GM21576 (cell line): ENCODE data around the gene PNMA8A.
"Not testable (repeated sequence)": the region's sequence is repeated elsewhere in the genome, so short reads cannot be mapped to it uniquely, and the experiment has no call there.

Experiments
- ATAC-seq: cut with Tn5 transposase; IDR thresholded peaks from one replicate; pipeline ENCODE4 v1.9.1; 2021; ENCODE audit warnings: mild to moderate bottlenecking, moderate library complexity; ENCODE audit not compliant: unreplicated experiment

Gene PNMA8A

GRCh38 chr19:46469541-46470185, 1.7 kb downstream of the PNMA8A start:
- no peak for ATAC-seq

DNA sequence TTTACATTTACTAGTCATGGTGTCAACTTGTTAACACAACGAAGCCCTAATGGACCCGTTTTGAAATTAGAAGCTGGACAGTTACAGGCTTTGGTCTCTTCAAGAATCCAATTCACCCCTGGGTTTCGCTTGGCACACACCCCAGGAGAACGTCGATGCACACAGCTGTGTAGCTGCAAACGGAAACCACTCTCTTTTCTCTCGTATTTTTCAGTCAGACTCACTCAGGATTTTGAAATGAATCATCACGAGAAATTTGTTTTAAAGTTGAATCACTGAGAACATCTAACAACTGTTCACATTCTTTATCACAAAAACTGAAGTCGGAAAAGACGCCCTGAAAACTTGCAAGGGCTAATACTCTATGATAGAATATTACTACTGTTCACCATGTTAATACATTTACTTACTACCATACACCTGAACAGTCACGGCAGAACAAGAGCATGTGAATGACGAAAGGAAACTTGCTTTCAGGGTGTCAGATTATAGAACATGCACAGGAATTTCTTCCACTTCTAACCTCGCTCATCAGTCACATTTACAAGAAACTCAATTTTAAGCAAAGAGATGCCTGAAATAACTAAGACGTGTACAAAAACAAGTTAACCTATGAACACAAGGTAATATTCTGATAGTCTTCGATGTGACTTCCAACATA, 4.7 kb downstream of the PNMA8A start:
- no peak for ATAC-seq

DNA sequence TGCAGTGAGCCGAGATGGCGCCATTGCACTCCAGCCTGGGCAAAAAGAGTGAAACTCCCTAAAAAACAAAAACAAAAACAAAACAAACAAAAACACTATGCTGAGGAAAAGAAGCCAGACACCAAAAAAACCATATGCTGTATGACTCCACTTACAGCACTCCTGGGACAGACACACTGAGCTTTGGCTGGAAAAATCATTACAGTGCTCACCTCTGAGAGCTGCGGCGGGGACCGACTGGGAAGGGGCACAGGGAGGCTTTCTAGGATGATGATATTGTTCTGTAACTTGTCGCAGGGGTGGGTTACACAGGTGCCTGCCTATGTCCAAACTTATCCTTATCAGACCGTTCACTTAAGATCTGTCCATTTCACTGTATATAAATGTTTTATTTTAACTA, 7.8 kb downstream of the PNMA8A start:
- ATAC-seq, result no peak

GRCh38 chr19:46461537-46461936, 9.8 kb downstream of the PNMA8A start:
- no peak for ATAC-seq

- ATAC-seq, result no peak
Observed at GRCh38 chr19:46460981-46461380, 10.4 kb downstream of the PNMA8A start.

GRCh38 chr19:46460055-46460454, 11.3 kb downstream of the PNMA8A start:
- ATAC-seq, result no peak

GRCh38 chr19:46456930-46457329, 14.4 kb downstream of the PNMA8A start:
- no peak for ATAC-seq

- ATAC-seq, result no peak
Observed at GRCh38 chr19:46454244-46454643, 17.1 kb downstream of the PNMA8A start.

- no peak for ATAC-seq
Observed at GRCh38 chr19:46453661-46454060, 17.7 kb downstream of the PNMA8A start.

- no peak for ATAC-seq
Observed at GRCh38 chr19:46452186-46452585, 19.2 kb downstream of the PNMA8A start.

DNA sequence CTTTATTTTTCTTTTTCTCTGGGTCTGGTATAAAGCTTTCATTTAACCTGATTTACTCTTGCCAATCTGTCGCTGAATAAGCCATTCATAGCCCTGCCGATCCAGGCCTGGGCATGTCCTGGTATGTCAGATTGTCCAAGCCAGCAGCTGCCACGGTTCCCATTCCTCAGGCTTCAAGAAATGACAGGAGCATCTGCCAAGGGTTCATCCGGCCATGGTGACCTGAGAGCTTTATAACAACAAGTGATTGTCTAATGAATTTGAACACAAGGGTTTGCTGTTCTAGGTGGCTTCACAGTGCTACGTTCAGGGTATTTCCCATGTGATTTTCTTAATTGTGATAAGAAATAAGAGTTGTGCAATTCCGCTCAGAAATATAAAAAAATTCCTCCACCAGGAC, 20.0 kb downstream of the PNMA8A start:
- no peak for ATAC-seq

DNA sequence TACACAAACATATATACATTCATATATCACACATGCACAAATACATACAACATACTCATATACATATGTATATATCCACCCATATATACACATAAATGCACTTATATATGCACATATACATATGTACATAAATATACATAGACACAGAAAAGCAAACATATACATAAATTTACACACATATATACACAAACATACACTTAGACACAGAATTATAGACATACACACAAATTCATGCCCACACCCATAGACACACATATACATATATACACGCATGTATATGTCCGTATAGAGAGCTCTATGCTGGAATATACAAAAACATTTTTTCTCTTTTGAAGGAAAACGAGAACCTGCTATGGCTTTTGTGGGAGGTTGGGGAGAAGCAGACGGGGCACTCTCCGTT, 20.6 kb downstream of the PNMA8A start:
- ATAC-seq, result no peak

DNA sequence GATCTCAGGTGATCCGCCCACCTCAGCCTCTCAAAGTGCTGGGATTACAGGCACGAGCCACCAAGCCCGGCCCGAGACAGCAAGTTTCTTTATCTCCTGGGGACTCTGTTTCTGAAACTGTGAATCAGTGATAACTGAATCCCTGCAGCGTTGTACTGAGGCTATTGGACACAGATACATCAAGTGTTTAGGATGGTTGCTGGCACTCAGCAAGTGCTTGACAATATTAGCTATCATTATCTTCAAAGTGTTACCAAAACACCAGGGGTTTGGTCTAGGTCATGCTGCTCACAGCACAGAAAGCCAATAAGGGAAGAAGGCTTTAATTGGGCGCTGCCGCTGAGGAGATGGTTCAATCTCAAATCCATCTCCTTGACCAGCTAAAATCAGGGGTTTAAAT, 22.1 kb downstream of the PNMA8A start:
- ATAC-seq, result no peak

DNA sequence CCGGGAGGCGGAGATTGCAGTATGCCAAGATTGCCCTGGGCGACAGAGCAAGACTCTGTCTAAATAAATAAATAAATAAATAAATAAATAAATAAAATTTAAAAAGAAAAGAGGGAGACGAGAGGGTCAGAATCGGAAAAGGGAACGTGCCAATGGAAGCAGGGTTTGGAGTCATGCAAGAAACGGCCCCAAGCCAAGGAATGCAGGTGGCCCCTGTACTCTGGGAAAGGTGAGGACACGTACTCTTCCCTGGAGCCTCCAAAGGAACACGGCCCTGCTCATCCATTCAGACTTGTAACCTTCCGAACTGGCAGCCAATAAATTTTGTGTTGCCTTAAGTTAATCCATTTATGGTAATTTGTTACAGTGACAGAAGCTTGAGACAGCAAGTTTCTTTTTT, 22.8 kb downstream of the PNMA8A start:
- ATAC-seq, result no peak

GRCh38 chr19:46447824-46448223, 23.5 kb downstream of the PNMA8A start:
- ATAC-seq, result no peak

- ATAC-seq, result no peak
Observed at GRCh38 chr19:46447006-46447405, 24.4 kb downstream of the PNMA8A start.

DNA sequence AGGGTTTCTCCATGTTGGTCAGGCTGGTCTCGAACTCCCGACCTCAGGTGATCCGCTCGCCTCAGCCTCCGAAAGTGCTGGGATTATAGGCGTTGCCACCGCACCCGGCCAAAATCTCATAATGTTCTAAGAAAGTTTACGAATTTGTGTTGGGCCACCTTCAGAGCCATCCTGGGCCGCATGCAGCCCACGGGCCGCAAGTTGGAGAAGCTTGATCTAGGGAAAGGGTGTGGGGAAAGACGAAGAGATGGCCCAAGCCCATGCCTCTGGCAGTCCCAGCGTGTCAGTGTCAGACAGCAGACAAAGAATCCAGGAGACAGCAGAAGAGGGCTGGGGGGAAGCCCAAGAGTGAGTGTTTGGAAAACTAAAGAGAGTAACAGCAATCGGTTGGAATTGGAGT, 25.3 kb downstream of the PNMA8A start:
- ATAC-seq, result no peak

DNA sequence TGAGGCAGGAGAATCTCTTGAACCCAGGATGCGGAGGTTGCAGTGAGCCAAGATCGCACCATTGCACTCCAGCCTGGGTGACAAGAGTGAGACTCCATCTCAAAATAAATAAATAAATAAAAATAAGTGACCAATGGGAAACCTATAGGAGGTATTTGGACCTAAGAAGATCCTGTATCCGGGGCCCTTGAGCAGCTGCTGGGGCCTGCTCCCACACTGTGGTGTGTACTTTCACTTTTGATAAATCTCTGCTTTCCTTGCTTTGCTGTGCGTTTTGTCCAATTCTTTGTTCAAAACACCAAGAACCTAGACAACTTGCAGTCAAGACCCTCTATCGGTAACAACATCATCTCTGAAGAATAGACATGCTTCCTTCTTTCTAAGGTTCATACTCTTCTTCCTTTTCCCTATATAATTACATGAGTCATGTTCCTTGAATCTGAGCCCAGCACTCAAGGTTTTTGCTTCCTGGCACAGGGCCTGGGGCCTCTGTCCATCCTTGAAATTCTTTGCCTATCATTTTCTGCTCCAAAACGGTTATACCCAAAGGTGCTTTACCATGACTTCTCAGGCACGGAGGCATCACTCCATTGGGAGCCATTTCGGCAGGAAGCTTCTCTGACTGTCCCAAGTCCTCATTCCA, 28.4 kb downstream of the PNMA8A start:
- no peak for ATAC-seq

DNA sequence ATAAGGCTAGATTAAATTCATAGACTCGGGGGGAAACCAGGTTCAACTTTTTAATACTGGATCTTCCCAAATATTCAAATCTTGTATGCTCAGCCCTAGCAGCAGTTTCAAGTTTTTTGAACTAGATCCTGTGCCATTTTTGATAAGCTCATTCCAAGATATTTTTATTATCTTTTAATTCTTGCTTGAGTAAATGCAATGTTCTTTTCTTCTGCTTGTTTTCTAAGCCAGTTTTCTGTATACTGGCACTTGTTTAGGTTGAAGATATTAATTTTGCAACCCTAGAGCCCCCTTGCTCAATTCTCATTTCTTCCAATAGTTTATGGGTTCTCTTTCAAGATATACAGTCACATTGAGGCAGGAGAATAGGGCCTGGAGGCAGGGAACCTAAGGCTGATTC, 29.5 kb downstream of the PNMA8A start:
- ATAC-seq, result no peak

GRCh38 chr19:46435689-46436088, 35.7 kb downstream of the PNMA8A start:
- not testable (repeated sequence) for ATAC-seq

DNA sequence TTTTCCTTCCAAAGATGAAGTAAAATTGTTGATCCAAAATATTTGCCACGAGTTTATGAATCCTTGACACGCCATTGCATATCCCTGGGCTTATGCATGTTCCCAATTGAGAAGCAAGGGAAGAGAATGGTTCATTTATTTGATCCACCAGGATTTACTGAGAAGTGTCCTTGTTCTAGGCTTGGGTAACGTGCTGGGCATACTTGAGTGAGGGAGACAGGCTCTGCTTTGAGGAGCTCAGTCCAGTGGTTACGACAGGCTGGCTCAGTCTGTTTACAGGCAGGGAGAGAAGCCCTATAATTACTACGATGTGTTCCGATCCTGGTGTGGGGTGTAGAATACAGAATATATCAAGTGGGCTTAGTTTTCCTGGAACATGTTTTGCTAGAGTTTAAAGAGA, 36.4 kb downstream of the PNMA8A start:
- no peak for ATAC-seq

GRCh38 chr19:46433470-46433869, 37.9 kb downstream of the PNMA8A start:
- ATAC-seq, result not testable (repeated sequence)
